ENCODE measurements around the gene ANKRD2.

The ANKRD2 gene

GRCh38 chr10:97618733-97619132 lies 46.2 kb downstream of the ANKRD2 start:
- TF ChIP-seq EZH2phosphoT487 (conservative IDR thresholded peaks at IDR 0.05; ENCODE audit: low read length) = no peak
- TF ChIP-seq, protein P1, sequence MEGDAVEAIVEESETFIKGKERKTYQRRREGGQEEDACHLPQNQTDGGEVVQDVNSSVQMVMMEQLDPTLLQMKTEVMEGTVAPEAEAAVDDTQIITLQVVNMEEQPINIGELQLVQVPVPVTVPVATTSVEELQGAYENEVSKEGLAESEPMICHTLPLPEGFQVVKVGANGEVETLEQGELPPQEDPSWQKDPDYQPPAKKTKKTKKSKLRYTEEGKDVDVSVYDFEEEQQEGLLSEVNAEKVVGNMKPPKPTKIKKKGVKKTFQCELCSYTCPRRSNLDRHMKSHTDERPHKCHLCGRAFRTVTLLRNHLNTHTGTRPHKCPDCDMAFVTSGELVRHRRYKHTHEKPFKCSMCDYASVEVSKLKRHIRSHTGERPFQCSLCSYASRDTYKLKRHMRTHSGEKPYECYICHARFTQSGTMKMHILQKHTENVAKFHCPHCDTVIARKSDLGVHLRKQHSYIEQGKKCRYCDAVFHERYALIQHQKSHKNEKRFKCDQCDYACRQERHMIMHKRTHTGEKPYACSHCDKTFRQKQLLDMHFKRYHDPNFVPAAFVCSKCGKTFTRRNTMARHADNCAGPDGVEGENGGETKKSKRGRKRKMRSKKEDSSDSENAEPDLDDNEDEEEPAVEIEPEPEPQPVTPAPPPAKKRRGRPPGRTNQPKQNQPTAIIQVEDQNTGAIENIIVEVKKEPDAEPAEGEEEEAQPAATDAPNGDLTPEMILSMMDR (IDR thresholded peaks at IDR 0.05; ENCODE audit: insufficient read depth, low read length, poor library complexity, severe bottlenecking) = no peak
- Histone ChIP-seq H3K27me3 (ENCODE audit: low read length) (no peaks in the 10 kb centered on the region), H4K20me1 (ENCODE audit: low read depth, low read length) (no peaks in the 10 kb centered on the region), H3K4me3 (ENCODE audit: insufficient read depth, low read length, poor library complexity, severe bottlenecking) (no peak overlapping the region), H3F3A (ENCODE audit: insufficient read depth) (no peaks in the 10 kb centered on the region), H3K79me2 (ENCODE audit: insufficient read depth, low read length) (no peaks in the 10 kb centered on the region), H3K4me2 (ENCODE audit: low read depth, low read length, poor library complexity, severe bottlenecking) (no peak overlapping the region), H3K36me3 (ENCODE audit: low read length) (no peaks in the 10 kb centered on the region), H2AFZ (ENCODE audit: low read depth, low read length, severe bottlenecking) (no peak overlapping the region), H3K27ac (ENCODE audit: low read depth, low read length) (no peak overlapping the region), H3K9ac (ENCODE audit: low read length) (no peak overlapping the region), H3K9me3 (ENCODE audit: insufficient read depth, low read length) (no peaks in the 10 kb centered on the region), H3K9me2 (replicated peaks; ENCODE audit: insufficient read depth, low read length) (no peaks in the 10 kb centered on the region)

GRCh38 chr10:97623277-97623676 lies 50.7 kb downstream of the ANKRD2 start:
- Histone ChIP-seq H3K27ac (ENCODE audit: low read depth, low read length) (no peak overlapping the region), H2AFZ (ENCODE audit: low read depth, low read length, severe bottlenecking) (no peak overlapping the region), H3K9me3 (ENCODE audit: insufficient read depth, low read length) (no peaks in the 10 kb centered on the region), H3F3A (ENCODE audit: insufficient read depth) (no peaks in the 10 kb centered on the region), H3K27me3 (ENCODE audit: low read length) (no peaks in the 10 kb centered on the region), H4K20me1 (ENCODE audit: low read depth, low read length) (no peaks in the 10 kb centered on the region), H3K36me3 (ENCODE audit: low read length) (no peaks in the 10 kb centered on the region), H3K9me2 (replicated peaks; ENCODE audit: insufficient read depth, low read length) (no peaks in the 10 kb centered on the region), H3K9ac (ENCODE audit: low read length) (no peak overlapping the region), H3K4me2 (ENCODE audit: low read depth, low read length, poor library complexity, severe bottlenecking) (no peak overlapping the region), H3K79me2 (ENCODE audit: insufficient read depth, low read length) (no peaks in the 10 kb centered on the region), H3K4me3 (ENCODE audit: insufficient read depth, low read length, poor library complexity, severe bottlenecking) (no peak overlapping the region)
- no peak for TF ChIP-seq EZH2phosphoT487 (conservative IDR thresholded peaks at IDR 0.05; ENCODE audit: low read length)
- TF ChIP-seq, protein P1 (IDR thresholded peaks at IDR 0.05; ENCODE audit: insufficient read depth, low read length, poor library complexity, severe bottlenecking) = no peak

- Histone ChIP-seq H2AFZ (ENCODE audit: low read depth, low read length, severe bottlenecking) (no peak overlapping the region), H3K9me3 (ENCODE audit: insufficient read depth, low read length) (no peaks in the 10 kb centered on the region), H3K9me2 (replicated peaks; ENCODE audit: insufficient read depth, low read length) (no peaks in the 10 kb centered on the region), H3K27me3 (ENCODE audit: low read length) (no peaks in the 10 kb centered on the region), H4K20me1 (ENCODE audit: low read depth, low read length) (no peaks in the 10 kb centered on the region), H3K36me3 (ENCODE audit: low read length) (no peaks in the 10 kb centered on the region), H3K9ac (ENCODE audit: low read length) (no peak overlapping the region), H3K4me3 (ENCODE audit: insufficient read depth, low read length, poor library complexity, severe bottlenecking) (no peak overlapping the region), H3K27ac (ENCODE audit: low read depth, low read length) (no peak overlapping the region), H3K4me2 (ENCODE audit: low read depth, low read length, poor library complexity, severe bottlenecking) (no peak overlapping the region), H3K79me2 (ENCODE audit: insufficient read depth, low read length) (no peaks in the 10 kb centered on the region), H3F3A (ENCODE audit: insufficient read depth) (no peaks in the 10 kb centered on the region)
- no peak for TF ChIP-seq EZH2phosphoT487 (conservative IDR thresholded peaks at IDR 0.05; ENCODE audit: low read length)
Observed at GRCh38 chr10:97627731-97628130, 55.2 kb downstream of the ANKRD2 start.

DNA sequence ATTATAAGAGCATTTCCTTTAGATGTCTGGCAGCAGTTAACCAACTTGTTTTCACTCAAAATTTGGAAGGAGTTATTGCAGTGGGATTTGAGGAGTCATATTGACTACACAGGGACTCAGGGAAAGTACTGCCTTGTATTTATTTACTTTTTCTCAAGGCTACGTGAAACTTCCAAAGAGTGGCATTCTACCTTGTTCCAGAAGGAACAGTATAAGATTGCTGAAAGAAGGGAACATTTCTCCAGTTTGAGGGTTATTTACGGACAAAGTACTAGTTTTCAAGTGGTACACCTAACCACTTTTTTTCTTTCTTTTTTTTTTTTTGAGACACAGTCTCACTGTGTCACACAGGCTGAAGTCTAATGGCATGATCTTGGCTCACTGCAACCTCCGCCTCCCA lies 55.6 kb downstream of the ANKRD2 start:
- Histone ChIP-seq H3K9me2 (replicated peaks; ENCODE audit: insufficient read depth, low read length) (no peaks in the 10 kb centered on the region), H3K27me3 (ENCODE audit: low read length) (no peaks in the 10 kb centered on the region), H3K4me3 (ENCODE audit: insufficient read depth, low read length, poor library complexity, severe bottlenecking) (no peak overlapping the region), H3K27ac (ENCODE audit: low read depth, low read length) (no peak overlapping the region), H4K20me1 (ENCODE audit: low read depth, low read length) (no peaks in the 10 kb centered on the region), H3K9ac (ENCODE audit: low read length) (no peak overlapping the region), H3K4me2 (ENCODE audit: low read depth, low read length, poor library complexity, severe bottlenecking) (no peak overlapping the region), H2AFZ (ENCODE audit: low read depth, low read length, severe bottlenecking) (no peak overlapping the region), H3K79me2 (ENCODE audit: insufficient read depth, low read length) (no peaks in the 10 kb centered on the region), H3K9me3 (ENCODE audit: insufficient read depth, low read length) (no peaks in the 10 kb centered on the region), H3K36me3 (ENCODE audit: low read length) (no peaks in the 10 kb centered on the region), H3F3A (ENCODE audit: insufficient read depth) (no peaks in the 10 kb centered on the region)
- TF ChIP-seq, protein P1 (IDR thresholded peaks at IDR 0.05; ENCODE audit: insufficient read depth, low read length, poor library complexity, severe bottlenecking) = no peak
- TF ChIP-seq EZH2phosphoT487 (conservative IDR thresholded peaks at IDR 0.05; ENCODE audit: low read length) = no peak

Data from SU-DHL-6 (cell line).